Kidney epithelial cell (primary cell): ENCODE measurements around the gene AADACL4. TPM values are rescaled to one million over a fixed set of nuclear protein-coding genes. Genes with fewer than 3 reads are reported as not detected.

Experiments
- DNase-seq: peaks from one replicate; pipeline ENCODE4 v3.0.0-alpha.2; 2010; ENCODE audit warnings: low read depth
- H3K27me3 ChIP-seq: 2 replicates; pipeline ENCODE4 v1.6.0; 2011; ENCODE audit warnings: low read length; ENCODE audit not compliant: control insufficient read depth, insufficient read depth
- H3K36me3 ChIP-seq: 2 replicates; pipeline ENCODE4 v1.5.1; 2011; ENCODE audit warnings: low read length; ENCODE audit not compliant: control insufficient read depth, insufficient read depth
- H3K4me3 ChIP-seq: 2 replicates; pipeline ENCODE4 v1.5.1; 2011; ENCODE audit warnings: low read depth, mild to moderate bottlenecking, control low read depth, low read length
- CTCF ChIP-seq: IDR thresholded peaks from 2 replicates; pipeline ENCODE4 v1.5.1; 2011; ENCODE audit warnings: mild to moderate bottlenecking, moderate library complexity, low read length, control low read depth, inconsistent platforms; ENCODE audit not compliant: insufficient read depth, poor library complexity, severe bottlenecking
- total RNA-seq: library from RNA; depleted of rRNA; stranded (reverse); fragments of >200 nt; gene quantifications from 2 replicates; pipeline ENCODE4 v1.2.3, GENCODE V29; 2015

AADACL4 gene
- total RNA-seq, 1 donor from 2014 or later, result not detected

DNA sequence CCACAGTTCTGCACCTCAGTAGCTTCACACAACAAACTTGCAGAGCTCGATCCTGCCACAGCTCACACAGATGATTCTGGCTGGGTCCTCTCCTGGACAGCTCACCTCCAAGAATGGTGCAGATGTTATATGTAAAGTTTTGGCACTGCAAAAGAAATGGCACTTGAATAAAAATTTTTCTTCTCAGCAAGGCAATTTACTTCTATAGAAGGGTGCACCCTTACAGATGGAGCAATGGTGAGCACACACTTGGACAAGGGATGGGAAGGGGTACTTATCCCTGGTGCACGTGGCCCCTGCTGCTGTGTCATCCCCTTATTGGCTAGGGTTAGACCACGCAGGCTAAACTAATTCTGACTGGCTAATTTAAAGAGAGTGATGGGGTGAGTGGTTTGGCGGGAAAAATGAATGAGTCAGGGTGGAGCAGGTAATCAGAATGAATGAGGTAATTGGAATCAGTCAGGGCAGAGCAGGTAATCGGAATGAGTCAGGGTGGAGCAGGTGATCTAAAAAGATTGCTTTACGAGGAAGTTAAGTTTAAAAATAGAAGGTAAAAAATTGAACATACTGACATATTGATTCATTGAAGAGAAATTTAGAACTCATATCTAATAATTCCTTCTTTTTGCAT, 60.1 kb downstream of the AADACL4 start:
- H3K36me3 ChIP-seq, result no peaks in the 10 kb centered on the region
- no peak for TF ChIP-seq CTCF
- no peak for DNase-seq
- H3K27me3 ChIP-seq, result no peaks in the 10 kb centered on the region
- H3K4me3 ChIP-seq, result no peak overlapping the region

DNA sequence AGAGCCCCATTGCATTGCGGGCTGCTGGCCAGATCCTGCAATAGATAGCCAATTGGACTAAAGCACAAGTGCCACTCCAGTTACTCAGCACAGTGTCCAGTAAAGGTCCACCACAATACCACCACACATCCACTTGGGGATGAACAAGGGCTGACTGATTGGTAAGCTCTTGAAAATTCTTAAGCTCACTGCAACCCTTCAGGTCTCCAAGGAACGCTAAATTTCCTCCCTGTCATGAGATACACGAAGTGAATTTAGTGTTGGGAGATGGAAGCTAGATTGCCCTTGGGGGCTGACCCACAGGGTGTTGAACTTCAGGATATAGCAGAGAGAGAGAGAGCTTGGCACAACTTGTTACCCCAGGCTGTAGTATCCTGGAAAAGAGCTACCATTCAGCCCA, 62.2 kb downstream of the AADACL4 start:
- no peaks in the 10 kb centered on the region for H3K36me3 ChIP-seq
- no peak for DNase-seq
- no peaks in the 10 kb centered on the region for H3K27me3 ChIP-seq
- no peak overlapping the region for H3K4me3 ChIP-seq
- TF ChIP-seq CTCF, result no peak

DNA sequence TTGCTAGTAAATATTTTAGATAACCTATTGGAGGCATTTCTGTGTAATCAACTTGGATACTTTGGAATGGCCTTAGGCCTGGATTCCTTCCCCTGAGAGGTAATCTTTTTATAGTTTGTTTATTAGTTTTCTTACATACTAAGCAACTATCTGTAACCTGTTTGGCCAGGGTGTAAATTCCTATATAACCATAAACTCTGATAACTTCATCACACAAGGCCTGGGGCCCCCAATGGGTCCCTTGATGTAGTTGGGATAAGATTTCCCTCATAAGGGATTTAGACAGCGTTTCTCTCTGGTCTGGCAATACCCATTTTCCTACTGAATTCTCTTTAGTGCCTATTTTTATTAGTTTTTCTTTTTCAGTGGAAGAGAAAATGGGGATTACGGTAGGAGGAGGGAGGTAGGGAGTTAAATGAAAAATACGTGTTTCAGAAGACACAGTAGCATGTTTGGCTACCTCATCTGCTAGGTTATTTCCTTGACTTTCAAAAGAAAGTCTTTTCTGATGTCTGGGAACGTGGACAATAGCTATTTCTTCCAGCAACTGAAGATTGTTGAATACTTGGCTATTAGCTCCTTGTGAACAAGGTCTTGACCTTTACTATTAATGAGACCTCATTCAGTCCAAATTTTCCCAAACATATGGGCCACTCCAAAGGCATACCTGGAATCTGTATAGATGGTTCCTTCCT, 64.7 kb downstream of the AADACL4 start:
- TF ChIP-seq CTCF, result no peak
- no peak for DNase-seq
- Histone ChIP-seq H3K4me3 (no peak overlapping the region), H3K36me3 (no peaks in the 10 kb centered on the region), H3K27me3 (no peaks in the 10 kb centered on the region)

DNA sequence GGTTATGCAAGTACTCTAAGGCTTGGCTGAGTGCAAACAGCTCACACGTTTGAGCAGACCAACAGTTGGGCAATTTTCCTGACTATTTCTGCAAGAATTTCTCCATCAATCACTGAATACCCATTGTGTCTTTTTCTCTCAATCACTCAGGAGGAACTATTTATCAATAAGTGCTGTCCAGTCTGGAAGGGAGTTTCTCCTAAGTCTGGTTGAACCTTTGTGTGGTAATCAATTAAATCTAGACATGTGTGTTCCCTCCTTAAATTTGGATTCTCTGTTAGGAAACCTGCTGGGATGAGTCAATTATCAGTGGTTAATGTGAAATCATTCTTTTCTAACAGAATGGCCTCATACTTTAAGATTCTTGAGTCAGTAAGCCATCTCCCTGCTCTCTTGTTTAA, 65.2 kb downstream of the AADACL4 start:
- TF ChIP-seq CTCF, result no peak
- Histone ChIP-seq H3K27me3 (no peaks in the 10 kb centered on the region), H3K36me3 (no peaks in the 10 kb centered on the region), H3K4me3 (no peak overlapping the region)
- no peak for DNase-seq

GRCh38 chr1:12709696-12710095, 65.8 kb downstream of the AADACL4 start:
- H3K27me3 ChIP-seq, result no peaks in the 10 kb centered on the region
- no peak for TF ChIP-seq CTCF
- DNase-seq, result no peak

GRCh38 chr1:12711536-12711935, 67.7 kb downstream of the AADACL4 start:
- Histone ChIP-seq H3K36me3 (no peaks in the 10 kb centered on the region), H3K27me3 (no peaks in the 10 kb centered on the region), H3K4me3 (no peak overlapping the region)
- TF ChIP-seq CTCF, result no peak
- DNase-seq, result no peak

More at GRCh38 chr1:12709696-12710095, 65.8 kb downstream of the AADACL4 start:
- Histone ChIP-seq H3K4me3 (no peak overlapping the region), H3K36me3 (no peaks in the 10 kb centered on the region)
